ENCODE results near the gene ARHGAP4.

Gene ARHGAP4

DNA sequence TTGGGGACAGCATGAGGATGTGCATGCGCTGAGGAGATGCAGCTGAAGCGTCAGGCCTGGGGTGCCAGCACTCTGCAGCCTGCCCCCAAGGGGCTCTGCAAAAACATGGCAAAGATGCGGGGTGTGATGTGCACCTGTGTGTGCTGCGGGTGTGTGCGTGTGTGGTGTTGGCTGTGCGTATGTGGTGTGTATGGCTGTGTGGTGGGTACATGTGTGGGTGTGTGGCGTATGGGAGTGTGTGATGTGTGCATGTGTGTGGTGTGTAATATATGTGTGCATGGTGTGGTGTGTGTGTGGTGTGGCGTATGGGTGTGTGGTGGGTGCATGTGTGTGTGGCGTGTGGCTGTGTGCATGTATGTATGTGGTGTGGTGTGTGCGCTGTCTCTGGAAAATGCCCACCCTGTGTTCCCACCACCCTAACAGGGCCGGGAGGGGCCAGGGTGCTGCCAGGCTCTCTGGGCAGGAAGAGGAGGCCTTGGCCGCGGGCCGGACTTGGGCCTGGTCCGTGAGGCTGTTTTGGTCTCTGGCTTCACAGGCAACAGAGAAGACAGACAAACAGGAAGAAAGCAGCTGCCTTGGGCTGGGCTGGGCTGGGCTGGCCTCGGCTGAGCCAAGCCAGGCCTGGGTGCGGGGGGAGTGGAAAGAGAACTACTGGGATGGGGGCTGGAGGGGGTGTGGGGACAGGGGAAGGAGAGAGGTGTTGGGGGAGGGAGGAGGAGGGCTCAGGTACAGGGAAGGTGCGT lies 22.7 kb downstream of the ARHGAP4 start:
- DNase-seq = no peak

GRCh38 chrX:153902385-153902784 lies 23.7 kb downstream of the ARHGAP4 start:
- no peak for DNase-seq

DNA sequence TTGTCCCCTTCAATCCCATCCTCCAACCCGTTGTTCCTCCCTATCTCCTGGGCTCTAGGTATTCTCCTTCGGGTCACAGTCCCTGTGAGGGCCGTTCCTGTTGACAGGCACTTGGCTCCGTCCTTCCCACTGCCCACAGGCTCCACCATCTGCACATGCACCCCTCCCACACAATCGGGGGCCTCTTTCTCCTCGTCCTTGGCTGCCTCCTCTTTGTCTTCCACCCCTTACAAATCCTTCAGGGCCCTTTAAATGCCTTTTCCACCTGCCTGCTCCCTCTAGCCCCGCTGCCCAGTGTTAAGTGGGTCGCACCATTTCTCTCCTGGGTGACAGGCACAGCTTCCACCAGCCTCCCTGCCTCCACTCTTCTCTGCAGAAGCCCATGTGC lies 24.3 kb downstream of the ARHGAP4 start:
- DNase-seq = no peak

DNA sequence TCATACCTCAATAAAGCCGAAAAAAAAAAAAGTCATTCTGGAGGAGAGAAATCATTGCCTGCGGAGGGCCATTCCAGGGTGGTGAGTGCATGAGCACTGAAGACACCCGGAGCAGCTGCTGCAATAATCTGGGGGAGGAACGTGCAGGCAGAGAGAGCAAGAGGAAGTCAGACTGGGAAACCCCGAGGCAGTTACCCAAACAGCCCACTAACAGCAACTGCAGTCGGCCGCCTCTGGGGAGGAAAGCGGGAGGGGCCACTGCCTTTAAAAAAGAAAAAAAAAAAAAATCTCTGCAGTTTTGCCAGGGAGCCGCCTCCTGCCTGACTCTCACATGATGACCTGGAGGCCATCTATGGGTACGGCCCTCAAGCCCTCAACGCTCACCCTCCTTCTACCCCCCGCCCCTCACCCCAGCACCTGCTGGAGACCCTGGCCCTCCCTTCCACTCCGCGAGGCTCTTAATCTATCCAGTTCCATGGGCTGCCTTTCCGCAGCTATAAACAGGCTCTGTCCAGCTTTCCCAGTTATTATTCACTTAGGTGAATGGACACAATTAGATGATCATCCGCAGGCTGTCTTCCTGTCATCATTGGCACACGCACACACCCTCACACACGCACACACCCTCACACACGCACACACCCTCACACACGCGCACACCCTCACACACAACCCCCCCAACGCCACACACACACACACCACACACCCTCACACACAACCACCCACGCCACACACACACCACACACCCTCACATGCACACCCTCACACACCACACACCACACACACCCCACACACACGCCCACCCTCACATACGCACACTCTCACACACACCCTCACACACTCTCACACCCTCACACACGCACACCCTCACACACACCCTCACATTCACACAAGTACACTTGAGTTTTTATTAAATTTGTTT lies 25.0 kb downstream of the ARHGAP4 start:
- peak; percentile 90 for DNase-seq

DNA sequence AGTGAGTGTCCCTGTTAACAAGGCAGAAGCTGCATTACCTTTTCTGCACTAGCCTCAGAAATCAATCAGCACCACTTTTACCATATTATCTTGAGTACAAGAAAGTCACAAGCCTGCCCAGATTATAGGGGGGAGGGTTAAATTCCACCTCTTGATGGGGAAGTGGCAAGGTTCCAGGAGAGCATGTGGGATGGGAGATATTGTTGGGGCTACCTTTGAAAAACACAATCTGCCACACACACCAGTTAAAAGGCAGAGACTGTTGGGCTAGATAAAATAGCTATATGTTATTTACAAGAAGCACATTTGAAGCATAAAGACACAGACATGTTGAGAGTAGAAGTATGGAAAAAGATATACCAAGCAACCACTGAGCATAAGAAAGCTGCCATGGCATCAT lies 28.2 kb downstream of the ARHGAP4 start:
- no peak for DNase-seq

GRCh38 chrX:153889123-153889522 lies 36.9 kb downstream of the ARHGAP4 start:
- DNase-seq = no peak

- DNase-seq = no peak
These were observed 37.7 kb downstream of the ARHGAP4 start for GRCh38 chrX:153888344-153888743.

DNA sequence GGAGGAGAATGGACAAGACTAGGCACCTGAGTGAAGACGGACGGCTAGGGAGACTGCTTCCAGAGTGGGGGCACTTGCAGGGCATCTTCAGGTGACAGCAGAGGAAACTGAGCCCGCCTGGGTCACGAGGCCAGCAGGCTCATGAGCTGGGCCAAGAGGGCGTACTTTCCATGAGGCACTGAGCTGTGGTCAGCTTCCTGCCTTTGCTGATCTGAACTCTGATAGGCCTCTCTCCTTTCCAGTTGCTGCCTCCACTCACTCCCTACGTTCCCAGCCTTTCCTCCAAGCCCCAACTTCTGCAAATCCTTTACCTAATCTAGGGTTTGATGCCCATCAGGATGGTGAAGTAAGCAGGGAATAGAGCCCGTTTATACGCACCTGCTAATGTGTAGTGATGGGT lies 38.7 kb downstream of the ARHGAP4 start:
- DNase-seq = no peak

- peak; percentile 93 for DNase-seq
These were observed 39.1 kb downstream of the ARHGAP4 start for GRCh38 chrX:153886915-153887314.

DNA sequence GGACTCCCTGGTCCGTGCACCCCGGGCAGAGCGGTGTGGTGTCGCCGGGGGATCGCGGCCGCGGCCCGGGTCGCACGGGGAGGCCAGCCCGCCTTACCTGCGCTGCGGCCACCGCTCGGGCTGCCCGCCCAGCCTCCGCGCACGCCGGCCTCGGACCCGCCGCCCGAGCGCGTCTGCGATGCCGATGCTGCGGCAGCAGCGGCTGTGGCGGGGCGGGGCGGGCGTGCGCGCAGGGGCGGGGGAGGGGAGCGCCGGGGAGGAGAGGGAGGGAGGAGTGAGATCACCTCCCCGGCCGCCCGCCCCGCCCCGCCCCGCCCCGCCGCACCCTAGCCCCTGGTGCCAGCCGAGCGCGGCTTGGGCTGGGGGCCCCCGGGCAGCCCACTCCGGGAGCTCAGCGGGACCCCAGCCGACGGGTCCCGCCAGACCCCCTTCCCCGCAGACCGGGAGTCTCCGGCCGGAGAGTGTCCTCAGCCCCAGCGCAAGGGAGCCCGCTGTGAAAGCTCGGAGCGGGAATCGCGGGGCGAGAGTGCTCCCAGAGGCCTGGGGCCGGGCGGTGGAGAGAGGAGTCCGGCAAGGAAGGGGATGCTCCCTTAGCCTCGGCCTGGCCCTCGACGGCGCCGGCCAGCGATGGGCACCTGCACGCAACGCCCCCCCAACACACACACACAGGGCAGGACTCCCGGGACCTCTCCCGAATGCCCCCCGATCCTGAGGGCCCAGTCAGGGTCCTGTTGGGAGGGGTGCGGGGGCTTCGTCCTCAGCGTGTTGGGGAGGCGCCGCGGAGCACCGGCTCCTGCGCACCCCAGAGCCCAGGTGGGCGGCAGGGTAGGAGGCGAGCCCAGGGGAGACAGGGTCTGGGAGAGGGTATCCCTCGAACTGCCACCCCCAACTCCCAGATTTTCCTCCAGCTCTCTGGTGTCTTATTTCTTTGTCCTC lies 39.8 kb downstream of the ARHGAP4 start, which contains the start of gene L1CAM:
Gene L1CAM, minus strand, starts transcription at position 206 of the 936 bp plus-strand sequence. CDS start 10,337 bp downstream, outside the sequence.
- DNase-seq = peak; percentile 74

- DNase-seq = no peak
These were observed 40.8 kb downstream of the ARHGAP4 start for GRCh38 chrX:153885208-153885787.

DNA sequence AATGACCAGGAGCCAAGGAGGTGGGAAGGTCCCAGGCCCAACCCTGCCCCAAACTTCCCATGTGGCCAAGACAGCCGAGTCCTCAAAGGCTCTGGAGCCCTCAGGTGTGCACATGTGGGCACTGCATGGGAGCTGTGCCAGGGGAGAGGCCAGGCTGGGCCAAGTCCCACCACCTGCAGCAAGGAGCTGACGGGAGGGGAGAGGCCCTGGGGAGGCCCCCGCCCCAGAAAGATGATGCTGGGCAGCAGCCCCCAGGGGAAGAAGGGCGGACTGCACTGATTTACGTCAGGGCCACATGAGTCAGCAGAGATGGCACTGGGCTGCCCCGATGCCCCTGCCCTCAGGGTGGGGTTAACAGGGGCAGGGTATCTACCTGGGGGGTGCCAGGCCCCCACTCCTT lies 41.5 kb downstream of the ARHGAP4 start:
- DNase-seq = no peak

GRCh38 chrX:153884136-153884535 lies 41.9 kb downstream of the ARHGAP4 start:
- DNase-seq = no peak

GRCh38 chrX:153883163-153883843 lies 42.8 kb downstream of the ARHGAP4 start:
- DNase-seq = no peak

- no peak for DNase-seq
These were observed 43.5 kb downstream of the ARHGAP4 start for GRCh38 chrX:153882557-153882956.

DNA sequence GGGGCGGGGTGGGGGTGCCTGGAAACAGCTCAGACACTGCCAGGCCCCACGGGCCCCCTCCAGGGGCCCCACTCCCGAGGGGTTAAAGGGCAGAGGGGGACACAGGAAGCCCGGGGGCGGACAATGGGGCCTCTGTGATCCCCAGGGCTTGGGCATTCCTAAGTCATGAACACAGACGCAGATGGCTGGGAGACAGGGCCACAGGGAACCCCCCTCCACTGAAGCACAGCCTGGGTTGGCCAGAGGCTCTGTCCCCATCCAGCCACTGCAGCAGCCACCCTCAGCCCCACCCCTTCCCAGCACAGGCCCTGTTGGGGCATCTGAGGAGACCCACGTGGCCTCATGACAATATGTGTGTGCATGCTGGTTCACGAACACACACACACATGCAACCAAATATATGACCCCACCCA lies 44.0 kb downstream of the ARHGAP4 start:
- DNase-seq = peak; percentile 82

GRCh38 chrX:153881281-153881680 lies 44.8 kb downstream of the ARHGAP4 start:
- no peak for DNase-seq

DNA sequence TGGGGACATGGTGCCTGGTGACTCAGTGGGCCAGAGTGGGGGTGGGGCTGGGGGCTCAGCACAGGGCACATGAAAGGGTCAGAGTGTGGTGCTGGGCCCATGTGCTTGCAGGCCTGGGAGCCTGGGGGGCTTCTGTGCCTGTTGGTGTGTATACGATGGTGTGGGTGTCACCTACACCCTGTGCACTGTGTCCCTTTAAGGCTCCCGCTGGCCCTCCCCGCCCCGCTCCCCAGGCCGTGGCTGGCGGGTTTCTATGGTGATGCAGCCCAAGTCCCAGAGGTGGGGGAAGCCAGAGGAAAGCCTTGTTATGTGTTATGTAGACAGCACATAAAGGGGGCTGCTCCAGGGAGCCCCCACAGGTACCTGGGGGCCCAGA lies 45.6 kb downstream of the ARHGAP4 start:
- DNase-seq = no peak

- no peak for DNase-seq
These were observed 46.2 kb downstream of the ARHGAP4 start for GRCh38 chrX:153879741-153880439.

DNA sequence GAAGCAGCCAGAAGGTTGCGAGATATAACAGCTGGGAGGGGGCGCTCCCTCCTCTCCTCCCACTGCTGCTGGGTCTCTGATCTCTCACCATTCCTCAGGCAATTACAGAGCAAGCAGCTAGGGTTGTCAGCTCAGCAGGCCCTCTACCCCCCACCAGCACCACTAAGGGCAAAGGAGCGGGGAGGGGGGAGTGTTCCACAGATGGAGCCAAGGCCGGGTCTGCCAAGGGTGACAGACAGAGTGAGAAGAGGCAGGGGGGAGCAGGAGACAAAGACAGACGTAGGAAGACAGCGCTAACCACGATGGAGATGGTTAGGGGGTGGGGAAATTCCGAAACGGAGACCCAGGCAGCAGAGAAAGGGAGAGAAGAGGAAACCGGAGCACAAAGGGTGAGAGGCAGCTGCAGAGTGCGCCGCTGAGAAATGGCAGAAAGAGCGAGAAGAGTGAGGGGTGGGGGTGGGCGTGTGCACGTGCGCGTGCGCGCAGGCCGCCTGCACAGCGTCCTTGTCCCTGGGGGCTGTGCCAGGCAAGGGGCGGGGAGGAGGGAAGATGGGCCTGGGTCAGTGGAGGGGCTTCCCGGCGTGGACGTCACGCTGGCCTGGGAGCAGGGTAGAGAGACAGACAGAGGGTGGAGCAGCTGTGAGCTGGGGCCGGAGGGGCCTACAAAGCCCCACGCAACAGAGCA lies 47.0 kb downstream of the ARHGAP4 start:
- peak; percentile 72 for DNase-seq

DNA sequence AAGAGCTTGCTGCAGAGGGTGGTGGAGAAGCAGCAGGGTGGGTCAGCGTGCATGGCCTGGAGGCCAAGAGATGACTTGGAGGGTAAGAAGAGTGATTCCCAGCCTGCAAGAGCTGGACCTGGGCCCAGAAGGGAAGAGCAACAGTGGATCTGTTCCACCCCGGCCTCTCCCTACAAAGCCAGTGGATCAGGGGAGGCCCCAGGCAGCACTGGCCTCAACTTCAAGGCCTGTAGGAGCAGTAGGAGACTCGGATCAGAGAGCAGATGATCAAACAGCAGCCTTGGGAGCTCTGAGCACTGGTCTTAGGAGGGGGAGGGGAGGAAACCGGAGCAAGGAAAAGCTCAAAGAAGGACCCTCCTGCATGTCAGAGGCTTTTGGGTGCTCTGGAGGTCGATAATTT lies 47.7 kb downstream of the ARHGAP4 start:
- no peak for DNase-seq

All from islet precursor cell (in vitro differentiated cells).